Common myeloid progenitor, CD34-positive (primary cell): Measurements from ENCODE around the gene BEGAIN.

Source experiments
- CTCF ChIA-PET: fragments of 350-600 bp; sonication (Branson Sonifier 250); formaldehyde crosslinking; loops from one replicate; lab custom pipeline; 2021; ENCODE audit warnings: antibody characterized with exemption; lab: Charles Lee
- POLR2A ChIA-PET: fragments of 350-600 bp; sonication (Branson Sonifier 250); formaldehyde crosslinking; loops from one replicate; lab custom pipeline; 2021; ENCODE audit warnings: antibody characterized with exemption; lab: Charles Lee
- DNase-seq, 3 donors: peaks; one replicate each; pipeline versions ENCODE4 v3.0.0 to v3.0.0-alpha.2; 2013
- H3K27ac ChIP-seq, 2 experiments: 1 replicate in 1 of 2; 2 replicates in 1 of 2; pipeline ENCODE4 v1.7.0; 2013; ENCODE audit warnings: inconsistent platforms in 2 of 2, low read length in 2 of 2, mild to moderate bottlenecking in 2 of 2, low read depth in 1 of 2, moderate library complexity in 1 of 2; ENCODE audit not compliant: severe bottlenecking in 2 of 2, insufficient read depth in 1 of 2, poor library complexity in 1 of 2
- H3K27me3 ChIP-seq, 5 experiments: replicated peaks in 2 of 5; 1 replicate in 3 of 5; 2 replicates in 2 of 5; pipeline versions ENCODE4 v1.6.1 to v1.7.0; 2013; ENCODE audit warnings: low read length in 4 of 5, mild to moderate bottlenecking in 2 of 5, moderate library complexity in 2 of 5, inconsistent platforms in 1 of 5; ENCODE audit not compliant: insufficient read depth in 5 of 5, control insufficient read depth in 4 of 5
- H3K36me3 ChIP-seq, 4 experiments: 1 replicate in 2 of 4; 2 replicates in 2 of 4; pipeline versions ENCODE4 v1.6.1 to v1.7.0; 2013; ENCODE audit warnings: low read length in 3 of 4, control low read depth in 1 of 4, mild to moderate bottlenecking in 1 of 4; ENCODE audit not compliant: control insufficient read depth in 4 of 4, insufficient read depth in 4 of 4
- H3K4me1 ChIP-seq, 4 experiments: 1 replicate in 3 of 4; 2 replicates in 1 of 4; pipeline versions ENCODE4 v1.6.1 to v1.7.1; 2013; ENCODE audit warnings: low read length in 3 of 4, mild to moderate bottlenecking in 3 of 4, control low read depth in 1 of 4, inconsistent platforms in 1 of 4, moderate library complexity in 1 of 4; ENCODE audit not compliant: control insufficient read depth in 4 of 4, insufficient read depth in 4 of 4; ENCODE audit errors: control extremely low read depth in 1 of 4
- H3K4me3 ChIP-seq, 7 experiments: 1 replicate in 4 of 7; 2 replicates in 3 of 7; pipeline versions ENCODE4 v1.5.1 to v1.7.0; 2013; ENCODE audit warnings: mild to moderate bottlenecking in 7 of 7, low read length in 6 of 7, moderate library complexity in 6 of 7, inconsistent platforms in 2 of 7, low read depth in 2 of 7, control low read depth in 1 of 7; ENCODE audit not compliant: insufficient read depth in 4 of 7, control insufficient read depth in 1 of 7; ENCODE audit errors: extremely low read depth in 1 of 7
- H3K9me3 ChIP-seq, 5 experiments: 1 replicate in 4 of 5; 2 replicates in 1 of 5; pipeline versions ENCODE4 v1.6.1 to v1.7.1; 2013; ENCODE audit warnings: low read length in 4 of 5, mild to moderate bottlenecking in 2 of 5, inconsistent platforms in 1 of 5, low read depth in 1 of 5, moderate library complexity in 1 of 5; ENCODE audit not compliant: control insufficient read depth in 4 of 5, insufficient read depth in 2 of 5; ENCODE audit errors: control extremely low read depth in 1 of 5
- WGBS: methylation state at CpG from one replicate; pipeline ENCODE4 v1.1.5; 2013; ENCODE audit not compliant: insufficient coverage; 5-methylcytosine and 5-hydroxymethylcytosine counted together

Gene BEGAIN

DNA sequence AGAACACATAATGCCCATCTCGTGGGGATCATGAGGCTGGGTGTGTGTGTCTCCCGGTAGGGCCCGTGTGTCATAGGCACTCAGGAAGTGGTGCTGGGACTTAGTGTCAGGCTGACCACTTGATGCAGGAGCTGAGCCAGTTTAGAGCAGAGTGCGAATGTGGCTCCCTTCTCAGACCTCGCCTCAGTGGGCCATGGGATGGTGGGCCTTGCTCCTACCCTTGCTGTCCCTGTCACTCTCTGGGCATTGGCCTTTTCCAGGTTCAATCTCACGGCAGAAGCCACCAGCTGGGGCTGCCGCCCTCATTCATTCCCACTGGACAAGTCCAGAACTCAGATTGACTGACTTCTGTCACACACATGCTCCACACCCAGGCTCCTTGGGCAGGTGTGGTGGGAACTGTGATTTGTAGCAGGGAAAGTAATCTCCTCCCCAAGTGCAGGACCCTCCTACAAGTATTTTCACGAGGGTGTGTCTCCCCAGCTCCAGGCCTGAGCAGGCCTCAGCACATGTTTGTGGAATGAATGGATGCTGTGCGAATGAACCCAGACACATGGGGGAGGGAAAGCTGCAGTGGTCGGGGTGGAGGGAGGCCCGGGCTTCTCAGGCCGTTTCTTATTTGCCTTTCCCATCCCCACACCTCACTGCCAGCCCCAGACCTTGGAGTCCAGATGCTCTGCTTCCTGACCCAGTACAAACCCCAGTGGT, 54.9 kb downstream of the BEGAIN start:
- no peak for DNase-seq
- H3K27me3 ChIP-seq, result no peaks in the 10 kb centered on the region
- H3K4me3 ChIP-seq, result no peak overlapping the region
- POLR2A ChIA-PET, result interaction anchor here (0.9 kb wide), 1 partner anchor 16 kb away, joined by 3 read pairs; no protein-coding TSS in a partner anchor
- H3K27ac ChIP-seq, result no peak overlapping the region
- WGBS, result 87% methylated on average over 8 of the region's 12 CpGs
- CTCF ChIA-PET, result interaction anchor here (1.0 to 3.8 kb wide), 5 partner anchors 7 to 121 kb away, joined by 3 to 25 read pairs (median 4); no protein-coding TSS in a partner anchor
- H3K36me3 ChIP-seq, result no peaks in the 10 kb centered on the region
- H3K9me3 ChIP-seq, result no peaks in the 10 kb centered on the region
- peaks cover 3 to 46% (median 35%) of the 10 kb centered on the region in 4 experiments for H3K4me1 ChIP-seq

DNA sequence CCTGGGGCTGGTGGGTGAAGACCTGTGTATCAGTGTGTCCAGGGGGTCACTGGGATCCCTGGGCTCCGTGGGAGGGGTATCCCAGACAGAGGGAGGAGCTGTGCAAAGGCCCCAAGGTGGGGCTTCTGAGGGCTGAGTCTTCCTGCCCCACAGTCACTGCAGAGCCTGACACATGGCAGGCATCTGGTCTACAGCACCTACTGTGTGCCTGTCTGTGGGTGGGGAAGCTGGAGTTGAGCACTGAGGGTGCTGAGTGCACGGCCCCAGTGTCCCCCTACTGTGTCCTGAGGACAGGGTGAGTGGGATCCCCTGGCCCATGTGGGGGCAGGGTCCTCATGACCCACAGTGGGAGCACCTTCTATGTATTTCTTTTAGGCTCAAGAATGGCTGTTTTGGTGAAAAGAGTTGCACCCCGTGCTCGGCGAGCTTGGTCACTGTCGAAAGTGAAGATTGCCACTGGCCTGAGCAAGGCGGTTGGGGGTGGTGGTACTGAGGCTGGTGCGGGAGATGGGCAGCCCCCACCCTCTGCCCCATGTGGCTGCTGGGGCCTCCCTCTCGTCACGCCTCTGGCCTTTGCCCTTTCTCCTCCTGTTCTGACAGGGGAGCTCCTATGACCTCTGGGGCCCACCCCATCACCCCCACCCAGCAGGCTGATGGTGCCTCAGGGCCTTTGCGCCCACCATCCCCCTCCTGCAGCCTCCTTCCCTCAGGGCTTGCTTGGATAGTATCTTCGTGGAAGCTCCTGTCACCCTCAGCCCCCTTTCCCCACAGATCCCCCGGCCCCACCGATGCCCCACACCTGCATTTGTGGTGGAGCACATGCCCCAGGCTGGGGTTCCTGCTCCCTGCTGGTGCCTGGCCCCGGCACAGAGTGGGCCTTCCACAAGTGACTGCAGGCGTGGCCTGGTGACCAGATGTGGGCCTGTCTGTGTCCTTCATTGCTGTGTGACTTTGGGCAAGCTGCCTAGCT, 55.8 kb downstream of the BEGAIN start:
- Histone ChIP-seq H3K4me3 (no peak overlapping the region), H3K9me3 (no peaks in the 10 kb centered on the region), H3K36me3 (peaks cover 0 to 8% (median 2%) of the 10 kb centered on the region in 4 experiments), H3K27me3 (no peaks in the 10 kb centered on the region), H3K27ac (no peak overlapping the region), H3K4me1 (peaks cover 3 to 46% (median 35%) of the 10 kb centered on the region in 4 experiments)
- DNase-seq, result no peak
- 92% methylated on average over 11 of the region's 16 CpGs for WGBS
- ChIA-PET CTCF (interaction anchor here (1.6 to 3.8 kb wide), 3 partner anchors 13 to 114 kb away, joined by 5 to 25 read pairs (median 8); no protein-coding TSS in a partner anchor), POLR2A (no interaction called here)

- peaks cover 3 to 43% (median 35%) of the 10 kb centered on the region in 4 experiments for H3K4me1 ChIP-seq
- no peak for DNase-seq
- POLR2A ChIA-PET, result no interaction called here
- CTCF ChIA-PET, result interaction anchor here (1.6 kb wide), 1 partner anchor 14 kb away, joined by 5 read pairs; no protein-coding TSS in a partner anchor
- H3K27me3 ChIP-seq, result no peaks in the 10 kb centered on the region
- no peak overlapping the region for H3K4me3 ChIP-seq
- no peak overlapping the region for H3K27ac ChIP-seq
- WGBS, result 98% methylated on average over 9 of the region's 13 CpGs
- peaks cover 0 to 8% (median 2%) of the 10 kb centered on the region in 4 experiments for H3K36me3 ChIP-seq
- no peaks in the 10 kb centered on the region for H3K9me3 ChIP-seq
These were observed 56.7 kb downstream of the BEGAIN start for GRCh38 chr14:100530270-100531072.

- 98% methylated on average over 21 of the region's 21 CpGs for WGBS
- Histone ChIP-seq H3K9me3 (no peaks in the 10 kb centered on the region), H3K27me3 (no peaks in the 10 kb centered on the region), H3K4me3 (no peak overlapping the region), H3K36me3 (peaks cover 0 to 8% (median 2%) of the 10 kb centered on the region in 4 experiments), H3K4me1 (peaks cover 3 to 34% (median 30%) of the 10 kb centered on the region in 4 experiments), H3K27ac (no peak overlapping the region)
- no peak for DNase-seq
- ChIA-PET CTCF (interaction anchor here (1.4 to 1.6 kb wide), 2 partner anchors 15 to 124 kb away, joined by 4 to 5 read pairs; no protein-coding TSS in a partner anchor), POLR2A (no interaction called here)
These were observed 57.6 kb downstream of the BEGAIN start for GRCh38 chr14:100529561-100530031.

- H3K4me3 ChIP-seq, result no peak overlapping the region
- H3K9me3 ChIP-seq, result no peaks in the 10 kb centered on the region
- no peak overlapping the region for H3K27ac ChIP-seq
- H3K27me3 ChIP-seq, result no peaks in the 10 kb centered on the region
- peaks cover 0 to 8% (median 2%) of the 10 kb centered on the region in 4 experiments for H3K36me3 ChIP-seq
- peaks cover 3 to 29% (median 24%) of the 10 kb centered on the region in 4 experiments for H3K4me1 ChIP-seq
- POLR2A ChIA-PET, result no interaction called here
- CTCF ChIA-PET, result interaction anchor here (1.4 kb wide), 1 partner anchor 125 kb away, joined by 4 read pairs; no protein-coding TSS in a partner anchor
- WGBS, result 86% methylated on average over 10 of the region's 10 CpGs
- DNase-seq, result no peak
These were observed 58.2 kb downstream of the BEGAIN start for GRCh38 chr14:100528962-100529560.

DNA sequence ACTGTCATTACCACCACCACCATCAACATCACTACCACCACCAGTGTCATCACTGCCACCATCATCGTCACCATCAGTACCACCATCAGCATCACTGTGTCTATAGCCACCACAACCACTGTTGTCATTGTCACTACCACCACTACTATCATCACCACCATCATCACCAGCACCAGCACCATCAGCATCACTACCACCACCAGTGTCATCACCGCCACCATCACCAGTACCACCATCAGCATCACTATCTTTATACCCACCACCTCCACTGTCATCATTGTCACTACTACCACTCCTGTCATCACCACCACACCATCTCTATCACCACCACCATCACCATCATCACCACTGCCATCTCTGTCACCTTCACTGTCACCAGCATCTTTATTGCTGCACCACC, 60.6 kb downstream of the BEGAIN start:
- no peak for DNase-seq
- Histone ChIP-seq H3K36me3 (peaks cover 0 to 8% (median 2%) of the 10 kb centered on the region in 4 experiments), H3K27me3 (no peaks in the 10 kb centered on the region), H3K4me3 (no peak overlapping the region), H3K4me1 (peaks cover 0 to 6% (median 3%) of the 10 kb centered on the region in 4 experiments), H3K27ac (no peak overlapping the region), H3K9me3 (no peaks in the 10 kb centered on the region)
- 100% methylated on average over 2 of the region's 2 CpGs for WGBS
- ChIA-PET CTCF (interaction anchor here (2.8 to 5.2 kb wide), 2 partner anchors 119 to 127 kb away, joined by 14 to 46 read pairs; no protein-coding TSS in a partner anchor), POLR2A (no interaction called here)
